ENCODE results near the gene ACAD8. TPM values are rescaled to one million over a fixed set of nuclear protein-coding genes. Genes with fewer than 3 reads are reported as not detected.
"Not testable (repeated sequence)": the region's sequence is repeated elsewhere in the genome, so short reads cannot be mapped to it uniquely, and the experiment has no call there.

ACAD8 gene
- total RNA-seq, 6 donors from 2014 or later: 27.7 to 64.4 (median 36.9) TPM

- H3K27me3 ChIP-seq: no peaks in the 10 kb centered on the region
- DNase-seq: peak in 1 of 2 donors; percentile 26
- 5 to 7% methylated on average over 27 of the region's 27 CpGs for WGBS, 2 donors
- ATAC-seq (ENCODE audit: low FRiP score in 2 of 2): peak in 1 of 2 donors; percentile 55
- no peaks in the 10 kb centered on the region for H3K9me3 ChIP-seq
- peaks cover 4 to 44% (median 24%) of the 10 kb centered on the region in 4 donors for H3K36me3 ChIP-seq
- H3K4me3 ChIP-seq: peak overlapping the region; percentile 85 to 98 (median 90)
- peaks cover 19 to 30% (median 22%) of the 10 kb centered on the region in 4 donors for H3K4me1 ChIP-seq
- peak overlapping the region in 2 of 4 donors; percentile 86 to 88 for H3K27ac ChIP-seq
- TF ChIP-seq POLR2AphosphoS5 (IDR thresholded peaks at IDR 0.05) (no peak), CTCF (IDR thresholded peaks at IDR 0.05) (no peak), EP300 (IDR thresholded peaks at IDR 0.05) (no peak), POLR2A (IDR thresholded peaks at IDR 0.05) (no peak)
Observed at GRCh38 chr11:134252346-134253187, 801 bp upstream of the ACAD8 start.

- Histone ChIP-seq H3K4me1 (peaks cover 19 to 30% (median 22%) of the 10 kb centered on the region in 4 donors), H3K27me3 (no peaks in the 10 kb centered on the region), H3K27ac (no peak overlapping the region), H3K4me3 (peak overlapping the region in 3 of 4 donors; percentile 85 to 98 (median 96)), H3K9me3 (no peaks in the 10 kb centered on the region), H3K36me3 (peaks cover 0 to 44% (median 17%) of the 10 kb centered on the region in 4 donors)
- TF ChIP-seq POLR2A (IDR thresholded peaks at IDR 0.05): no peak
- TF ChIP-seq POLR2AphosphoS5 (IDR thresholded peaks at IDR 0.05): no peak
- no peak for TF ChIP-seq CTCF (IDR thresholded peaks at IDR 0.05)
- no peak for TF ChIP-seq EP300 (IDR thresholded peaks at IDR 0.05)
- 70 to 71% methylated on average over 3 of the region's 3 CpGs for WGBS, 2 donors
- ATAC-seq (ENCODE audit: low FRiP score in 2 of 2) (no peak), DNase-seq (no peak)
Observed at GRCh38 chr11:134254433-134255183, 1.2 kb downstream of the ACAD8 start.

- ATAC-seq (ENCODE audit: low FRiP score in 2 of 2); DNase-seq; H3K4me3 ChIP-seq; H3K27me3 ChIP-seq; H3K27ac ChIP-seq; H3K9me3 ChIP-seq: not testable (repeated sequence)
- Histone ChIP-seq H3K4me1 (peaks cover 19 to 30% (median 22%) of the 10 kb centered on the region in 4 donors), H3K36me3 (peaks cover 4 to 44% (median 19%) of the 10 kb centered on the region in 4 donors)
- WGBS, 2 donors: 94 to 98% methylated on average over 5 of the region's 5 CpGs
Observed at GRCh38 chr11:134255184-134255561, 1.8 kb downstream of the ACAD8 start.

GRCh38 chr11:134257101-134257500 lies 3.7 kb downstream of the ACAD8 start:
- DNase-seq (no peak), ATAC-seq (ENCODE audit: low FRiP score in 2 of 2) (no peak)
- Histone ChIP-seq H3K27ac (no peak overlapping the region), H3K36me3 (peaks cover 12 to 54% (median 30%) of the 10 kb centered on the region in 4 donors), H3K4me1 (peaks cover 15 to 24% (median 19%) of the 10 kb centered on the region in 4 donors), H3K27me3 (no peaks in the 10 kb centered on the region), H3K9me3 (no peaks in the 10 kb centered on the region), H3K4me3 (no peak overlapping the region)
- TF ChIP-seq POLR2AphosphoS5 (IDR thresholded peaks at IDR 0.05) (no peak), CTCF (IDR thresholded peaks at IDR 0.05) (no peak), EP300 (IDR thresholded peaks at IDR 0.05) (no peak), POLR2A (IDR thresholded peaks at IDR 0.05) (no peak)
- WGBS, 2 donors: 90 to 97% methylated on average over 11 of the region's 11 CpGs

GRCh38 chr11:134258577-134258976 lies 5.2 kb downstream of the ACAD8 start:
- Histone ChIP-seq H3K27ac (no peak overlapping the region), H3K27me3 (no peaks in the 10 kb centered on the region), H3K36me3 (peaks cover 12 to 69% (median 44%) of the 10 kb centered on the region in 4 donors), H3K4me1 (peaks cover 9 to 17% (median 14%) of the 10 kb centered on the region in 4 donors), H3K9me3 (no peaks in the 10 kb centered on the region), H3K4me3 (no peak overlapping the region)
- DNase-seq: peak in 1 of 2 donors; percentile 46
- ATAC-seq (ENCODE audit: low FRiP score in 2 of 2): peak in 1 of 2 donors; percentile 60
- TF ChIP-seq EP300 (IDR thresholded peaks at IDR 0.05) (peak in 1 of 4 donors; percentile 62), CTCF (IDR thresholded peaks at IDR 0.05) (no peak), POLR2AphosphoS5 (IDR thresholded peaks at IDR 0.05) (no peak)
- WGBS, 2 donors: 55 to 84% methylated on average over 4 of the region's 4 CpGs

All from upper lobe of left lung (tissue), 6 donors.